Dermis blood vessel endothelial cell (primary cell): ENCODE results near the gene ZBTB26. TPM values are rescaled to one million over a fixed set of nuclear protein-coding genes. Genes with fewer than 3 reads are reported as not detected.
A peak's percentile ranks its signal among the peaks of the same experiment; 100 is the strongest.

ENCODE experiments used
- DNase-seq: peaks from one replicate; pipeline ENCODE4 v3.0.0; 2010
- total RNA-seq: library from RNA; depleted of rRNA; stranded (reverse); fragments of >200 nt; gene quantifications from 2 replicates; pipeline ENCODE4 v1.2.3, GENCODE V29; 2014

Gene ZBTB26, protein sequence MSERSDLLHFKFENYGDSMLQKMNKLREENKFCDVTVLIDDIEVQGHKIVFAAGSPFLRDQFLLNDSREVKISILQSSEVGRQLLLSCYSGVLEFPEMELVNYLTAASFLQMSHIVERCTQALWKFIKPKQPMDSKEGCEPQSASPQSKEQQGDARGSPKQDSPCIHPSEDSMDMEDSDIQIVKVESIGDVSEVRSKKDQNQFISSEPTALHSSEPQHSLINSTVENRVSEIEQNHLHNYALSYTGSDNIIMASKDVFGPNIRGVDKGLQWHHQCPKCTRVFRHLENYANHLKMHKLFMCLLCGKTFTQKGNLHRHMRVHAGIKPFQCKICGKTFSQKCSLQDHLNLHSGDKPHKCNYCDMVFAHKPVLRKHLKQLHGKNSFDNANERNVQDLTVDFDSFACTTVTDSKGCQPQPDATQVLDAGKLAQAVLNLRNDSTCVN
- total RNA-seq = 4.4 and 5.7 TPM in 2 replicates

DNA sequence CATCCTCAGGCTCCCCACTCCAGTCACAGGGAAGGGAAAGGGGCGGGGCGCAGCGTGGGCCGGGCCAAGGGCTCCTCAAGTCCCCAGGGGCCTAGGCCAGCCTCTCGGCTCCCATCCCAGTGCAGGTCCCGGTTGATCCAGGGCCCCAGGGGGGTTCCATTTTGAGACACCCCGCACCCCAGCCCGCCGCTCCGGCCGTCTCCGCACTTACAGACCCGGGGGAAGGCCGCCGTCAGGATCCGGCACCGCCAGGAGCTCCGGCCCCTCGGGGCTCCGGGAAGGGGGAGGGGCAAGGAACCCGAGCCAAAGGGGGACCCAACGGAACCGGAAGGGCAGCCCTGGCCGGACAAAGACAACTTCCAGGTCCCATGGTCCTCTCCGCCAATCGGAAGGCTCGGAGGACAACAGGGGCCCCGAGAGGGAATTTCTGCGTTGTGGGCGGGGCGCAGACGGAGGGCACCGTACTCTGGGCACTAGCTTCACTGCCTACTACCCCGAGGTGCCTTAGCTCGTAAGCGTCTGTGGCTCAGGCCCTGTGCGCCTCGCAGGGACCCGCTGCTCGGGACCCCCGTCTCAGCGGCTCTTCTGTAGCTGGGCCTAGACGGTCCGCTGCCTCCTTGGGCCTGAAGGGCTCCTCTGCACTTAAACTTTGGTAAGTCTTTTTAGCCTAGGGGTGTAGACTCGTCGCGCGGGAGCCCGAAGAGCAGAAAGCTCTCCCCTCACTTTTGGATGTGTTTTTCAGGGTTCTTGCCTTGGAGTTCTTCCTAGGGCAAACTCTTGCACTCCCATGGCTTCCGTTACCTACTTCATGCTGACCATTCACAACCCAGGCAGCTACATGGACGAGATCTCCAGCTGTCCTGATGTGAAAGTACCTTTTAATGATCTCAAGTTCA lies at the start of gene ZBTB26:
ZBTB26 (minus strand) TSS at position 287 of the 896 bp plus-strand sequence. CDS start 11,578 bp downstream, outside the sequence.
- peak; percentile 95 for DNase-seq

DNA sequence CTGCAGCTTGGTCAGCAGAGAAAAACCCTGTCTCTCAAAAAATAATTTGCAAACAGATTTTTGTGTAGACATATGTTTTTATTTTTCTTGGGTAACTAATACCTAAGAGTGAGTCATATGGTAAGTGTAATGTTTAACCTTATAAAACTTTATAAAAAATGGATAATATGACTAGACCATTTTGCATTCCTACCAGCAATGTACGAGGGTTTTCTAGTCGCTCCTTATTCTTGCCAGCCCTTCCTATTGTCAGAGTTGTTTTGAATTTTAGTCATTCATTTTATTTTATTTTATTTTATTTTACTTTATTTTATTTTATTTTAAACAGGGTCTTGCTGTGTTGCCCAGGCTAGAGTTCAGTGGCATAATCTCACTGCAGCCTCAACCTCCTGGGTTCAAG lies 47.3 kb upstream of the ZBTB26 start:
- no peak for DNase-seq

DNA sequence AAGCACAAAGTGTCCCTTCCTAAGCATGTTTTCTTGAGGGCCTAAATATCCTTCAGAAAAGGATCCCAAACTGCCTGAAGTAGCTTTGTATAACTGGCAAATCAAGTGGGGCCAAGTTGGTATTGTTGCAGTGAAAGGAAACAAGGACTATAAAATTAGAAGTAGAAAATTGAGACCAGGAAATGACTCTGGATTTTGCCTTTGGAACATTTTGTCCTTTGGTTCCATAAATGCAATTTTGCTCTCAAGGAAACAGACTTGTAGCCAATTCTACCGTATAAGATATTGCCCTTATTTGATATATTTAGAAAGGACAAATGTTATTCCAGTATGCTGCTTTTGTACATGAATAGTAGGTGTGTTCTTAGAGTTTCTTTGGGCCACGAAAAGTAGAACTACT lies 43.9 kb upstream of the ZBTB26 start:
- peak; percentile 71 for DNase-seq

DNA sequence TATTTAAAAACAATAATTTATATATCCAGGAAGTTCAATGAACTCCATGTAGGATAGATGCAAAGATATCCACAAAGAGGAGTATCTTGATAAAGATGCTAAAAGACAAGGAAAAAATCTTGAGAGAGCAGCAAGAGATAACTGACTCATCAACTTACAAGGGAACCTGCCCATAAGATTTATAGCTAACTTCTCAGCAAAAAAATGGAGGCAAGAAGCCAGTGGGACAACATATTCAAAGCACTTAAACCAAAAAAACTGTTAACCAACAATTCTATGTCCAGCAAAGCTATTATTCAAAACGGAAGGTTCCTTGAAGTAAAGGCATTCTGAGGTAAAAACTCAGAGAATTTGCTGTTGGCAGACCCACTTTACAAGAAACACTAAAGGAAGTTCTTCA lies 29.8 kb upstream of the ZBTB26 start:
- DNase-seq = no peak

DNA sequence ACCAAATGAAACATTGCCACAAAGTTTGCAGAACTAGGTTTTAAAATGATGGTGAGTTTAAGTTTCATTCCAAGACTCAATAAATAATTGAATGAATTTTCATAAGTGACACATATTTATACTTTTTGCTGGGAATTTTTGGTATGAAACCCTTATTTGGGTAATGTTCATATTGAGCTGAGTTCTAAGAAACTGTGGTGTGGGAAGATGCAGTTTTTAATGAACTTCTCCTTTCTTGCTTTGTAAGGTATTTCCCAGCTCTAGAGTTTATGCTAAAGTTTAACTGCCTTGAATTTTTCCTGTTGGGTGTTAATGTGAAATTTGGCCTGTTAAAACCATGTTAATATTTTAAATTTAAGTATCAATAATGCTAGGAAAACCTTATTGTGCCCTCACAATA lies 24.6 kb upstream of the ZBTB26 start:
- DNase-seq = no peak

DNA sequence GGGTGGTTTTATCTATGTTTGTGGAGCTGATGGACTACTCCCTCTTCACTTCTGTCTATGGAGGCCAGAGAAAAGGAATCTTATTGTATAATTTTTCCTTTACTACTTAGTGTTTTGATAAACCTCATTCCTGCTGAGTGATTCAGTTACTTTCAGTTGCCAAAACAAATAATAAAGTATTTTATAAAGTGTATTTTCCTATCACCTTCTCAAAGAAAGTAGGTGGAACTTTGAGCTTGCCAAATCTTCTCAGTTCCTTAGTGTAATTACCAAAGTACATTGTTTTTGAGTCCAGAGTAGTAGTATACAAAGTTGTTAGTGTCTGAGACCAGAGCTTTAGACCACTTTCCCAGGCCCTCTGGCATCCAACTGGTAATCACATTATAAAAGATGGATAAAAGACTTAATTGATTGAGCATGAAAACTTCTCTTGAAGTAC lies 23.0 kb upstream of the ZBTB26 start:
- peak; percentile 81 for DNase-seq

DNA sequence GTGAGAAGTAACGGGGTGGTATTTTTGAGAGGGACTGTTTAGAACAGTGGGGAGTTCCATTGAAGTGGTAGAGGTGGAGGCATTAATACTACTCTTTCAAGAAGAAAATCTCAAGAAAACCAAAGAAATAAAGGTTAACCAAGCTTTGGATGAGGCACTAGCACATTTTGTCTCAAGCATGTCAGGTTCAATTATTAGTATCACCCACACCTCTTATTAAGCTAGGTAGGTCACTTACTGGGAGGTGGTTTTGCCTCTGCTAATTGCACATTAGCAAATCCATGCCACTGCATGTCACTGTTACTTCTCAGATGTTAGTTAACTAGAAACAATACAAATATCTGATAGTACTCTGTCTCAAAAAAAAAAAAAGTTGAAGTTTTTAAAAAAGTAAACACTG lies 19.7 kb upstream of the ZBTB26 start:
- no peak for DNase-seq

DNA sequence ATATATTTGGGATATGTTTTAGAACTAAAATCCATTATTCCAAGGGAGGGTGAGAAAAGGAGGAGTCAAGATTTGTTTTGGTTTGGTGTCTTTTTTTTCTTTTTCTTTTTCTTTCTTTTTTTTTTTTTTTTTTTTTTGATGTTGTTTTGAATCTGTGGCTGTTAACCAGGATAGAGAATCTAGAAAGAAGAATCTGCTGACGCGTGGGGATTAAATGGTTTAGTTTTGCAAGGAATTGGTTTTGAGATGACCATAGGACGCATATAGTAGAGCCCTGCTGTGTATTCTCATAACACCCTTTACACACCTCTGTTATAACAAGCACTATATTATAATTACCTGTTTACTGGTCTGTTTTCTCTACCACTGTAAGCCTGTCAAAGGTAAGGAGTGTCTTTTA lies 19.0 kb upstream of the ZBTB26 start:
- no peak for DNase-seq

DNA sequence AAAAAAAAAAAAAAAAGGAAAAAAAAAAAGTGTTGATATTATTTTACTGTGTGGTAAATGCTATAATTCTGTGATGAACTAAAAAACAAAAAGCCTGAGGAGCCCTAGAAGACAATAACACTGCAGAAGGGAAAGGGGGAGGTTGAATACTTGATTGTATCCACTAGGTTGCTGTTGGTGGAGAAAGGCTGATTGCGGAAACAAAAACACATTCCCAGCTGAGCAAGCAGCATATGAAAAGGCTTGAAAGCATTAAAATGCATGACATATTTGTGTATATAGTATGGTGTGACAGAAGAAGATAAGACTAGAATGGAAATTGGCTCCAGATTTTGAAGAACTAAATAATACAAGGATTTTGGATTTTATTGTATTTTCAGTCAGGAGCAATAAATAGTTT lies 18.4 kb upstream of the ZBTB26 start:
- DNase-seq = no peak

DNA sequence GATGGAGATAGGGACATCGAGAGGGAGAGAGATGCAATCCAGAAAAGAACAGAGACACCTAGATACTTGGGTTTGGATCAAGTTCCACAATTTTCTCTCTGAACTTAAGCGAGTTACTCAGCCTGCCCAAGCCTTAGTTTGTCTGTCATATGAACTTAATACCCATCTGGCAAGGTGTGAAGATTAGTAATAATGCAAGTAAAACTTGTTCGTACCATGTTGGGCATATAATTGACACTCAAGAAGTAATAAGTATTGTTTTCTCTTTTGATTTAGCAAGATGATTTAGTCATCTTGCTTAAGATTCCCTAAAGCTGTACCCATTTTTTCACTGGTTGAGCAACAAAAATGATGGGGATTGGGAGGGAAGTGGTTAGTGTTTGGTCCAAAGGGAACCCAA lies 17.0 kb upstream of the ZBTB26 start:
- DNase-seq = no peak

DNA sequence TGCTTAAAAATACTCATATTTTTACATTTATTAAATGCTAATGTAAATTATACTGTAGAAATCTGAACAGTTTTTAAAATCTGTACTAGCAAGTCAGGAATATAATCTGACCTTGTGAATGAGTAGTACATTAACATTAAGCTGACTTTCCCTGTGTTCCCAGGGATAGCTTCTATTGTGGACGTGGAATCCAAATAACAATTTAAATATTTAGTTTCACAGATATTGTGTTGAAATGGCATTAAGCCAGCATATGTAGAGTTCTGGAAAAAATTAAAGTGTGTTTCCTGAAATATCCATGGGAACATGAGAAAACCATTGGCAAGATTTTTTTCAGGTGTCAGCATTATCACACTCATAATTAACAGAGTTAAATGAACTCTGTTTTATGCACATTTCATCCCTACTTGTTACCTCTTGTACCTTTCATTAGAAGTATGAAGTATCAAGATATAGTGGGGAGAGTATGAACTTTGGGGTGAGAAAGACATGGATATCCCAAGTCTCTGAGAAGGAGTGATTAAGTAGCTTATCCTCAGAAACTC lies 15.2 kb upstream of the ZBTB26 start:
- DNase-seq = peak; percentile 41

DNA sequence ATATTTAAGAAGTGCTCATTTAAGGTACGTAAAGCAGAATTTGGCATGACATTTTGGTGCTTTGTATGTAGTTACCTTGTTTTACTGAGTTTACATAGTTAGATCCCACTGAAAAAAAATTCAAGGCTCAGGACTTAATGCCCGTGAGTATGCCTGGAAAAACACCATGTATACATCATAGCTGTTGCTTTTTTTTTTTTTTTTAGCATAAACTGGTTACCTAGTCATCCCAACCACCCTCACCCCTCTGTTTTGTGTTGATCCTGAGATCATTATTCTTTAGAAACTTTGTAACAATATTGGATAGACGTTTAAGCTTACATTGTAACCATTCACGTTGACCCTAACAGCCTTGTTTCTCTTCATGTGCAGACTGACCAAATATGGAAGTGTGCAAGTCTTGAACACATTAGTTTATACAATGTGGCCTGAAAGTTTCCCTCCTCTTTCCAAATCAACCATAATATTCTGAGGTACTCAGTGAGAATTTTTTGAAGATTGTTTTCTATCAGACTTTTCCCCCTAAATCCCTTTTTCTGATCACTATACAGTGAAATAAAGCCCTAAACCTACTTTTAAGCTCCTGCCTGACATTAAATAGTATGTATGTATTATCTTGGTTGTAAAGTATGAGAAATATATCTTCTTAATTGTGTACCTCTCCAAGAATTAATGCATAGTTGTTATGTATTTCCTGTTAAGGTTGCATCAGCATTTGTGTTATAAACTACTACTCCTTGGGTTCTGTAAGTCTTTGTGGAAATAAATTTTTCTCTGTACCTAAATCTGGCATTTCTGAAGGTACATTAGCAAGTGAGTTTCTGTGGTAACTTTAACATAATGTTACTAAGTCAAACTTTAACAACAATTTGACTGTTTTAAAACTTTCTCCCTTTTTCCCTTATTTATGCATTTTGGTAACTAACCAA lies 13.9 kb upstream of the ZBTB26 start:
- no peak for DNase-seq

DNA sequence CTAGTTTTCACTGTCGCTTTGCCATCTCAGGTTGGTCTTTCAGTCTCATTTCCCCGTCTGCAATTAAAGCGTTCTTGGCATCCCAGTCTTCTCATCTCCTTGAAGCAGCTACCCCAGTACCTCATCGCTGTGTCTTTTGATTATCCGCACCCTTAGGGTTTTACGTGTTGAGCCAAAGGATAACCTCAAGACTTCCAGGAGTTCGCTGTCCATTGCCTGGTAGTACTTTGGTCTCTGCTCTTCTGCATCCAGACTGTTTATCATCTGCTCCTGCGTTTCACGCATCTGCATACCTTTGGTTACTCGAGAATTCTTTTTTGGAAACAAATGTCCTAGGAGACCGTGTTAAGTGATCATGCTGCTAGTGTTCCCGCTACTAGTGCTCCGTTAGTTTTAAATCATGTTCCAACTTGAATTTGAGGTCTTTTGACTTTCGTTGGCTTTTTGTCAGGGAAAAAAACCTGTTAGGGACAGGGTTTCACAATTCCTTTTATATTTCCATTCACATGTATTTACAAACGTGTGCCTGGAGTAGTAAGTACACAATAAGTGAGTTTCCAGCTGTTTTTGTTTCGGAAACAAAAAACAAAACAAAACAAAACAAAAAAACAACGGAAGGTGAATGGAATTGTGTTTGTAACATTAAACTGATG lies 10.4 kb upstream of the ZBTB26 start:
- DNase-seq = peak; percentile 58

DNA sequence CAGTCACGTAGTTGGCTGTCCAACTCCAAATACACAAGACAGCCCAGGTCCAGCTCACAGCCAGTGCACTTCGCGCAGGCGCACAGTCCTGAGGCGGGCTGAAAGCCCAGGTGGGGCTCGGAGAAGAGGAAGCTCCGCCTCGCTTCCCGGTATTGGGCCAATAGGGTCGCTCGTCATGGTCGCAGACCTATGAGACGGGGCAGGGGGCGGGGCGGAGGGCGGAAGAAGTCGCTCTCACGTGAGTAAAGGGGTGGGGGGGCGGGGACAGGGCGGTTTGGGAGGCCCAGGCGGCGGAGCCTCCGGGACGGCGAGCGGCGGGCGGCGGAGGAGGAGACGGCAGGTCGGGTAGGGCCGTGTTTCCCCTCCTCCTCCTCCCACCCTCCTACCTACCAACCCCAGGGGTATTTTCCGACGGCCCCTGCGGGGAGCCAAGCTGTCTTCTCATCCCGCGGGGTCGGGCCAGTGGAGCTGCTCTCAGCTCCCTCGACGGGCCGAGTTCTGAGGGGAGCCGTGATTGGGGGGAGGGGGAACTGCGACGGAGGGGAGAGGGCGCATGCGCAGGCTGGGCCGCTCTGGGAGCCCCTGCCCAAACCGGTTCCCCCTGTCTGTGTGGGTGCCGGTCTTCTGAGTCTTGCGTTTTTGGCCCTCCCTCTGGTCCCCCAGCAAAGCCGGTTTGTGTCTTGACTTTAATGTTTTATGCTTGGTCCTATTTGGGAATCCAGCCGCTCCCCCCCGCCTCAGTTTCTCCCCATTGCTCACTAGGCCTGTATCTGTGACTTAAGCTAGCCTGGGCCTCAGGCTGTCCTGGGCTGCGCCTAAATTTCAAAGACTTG lies 9.7 kb upstream of the ZBTB26 start, which contains the start of gene RABGAP1:
RABGAP1 (plus strand) TSS at position 272 of the 833 bp plus-strand sequence. CDS start 16,040 bp downstream, outside the sequence.
- peak; percentile 99 for DNase-seq

DNA sequence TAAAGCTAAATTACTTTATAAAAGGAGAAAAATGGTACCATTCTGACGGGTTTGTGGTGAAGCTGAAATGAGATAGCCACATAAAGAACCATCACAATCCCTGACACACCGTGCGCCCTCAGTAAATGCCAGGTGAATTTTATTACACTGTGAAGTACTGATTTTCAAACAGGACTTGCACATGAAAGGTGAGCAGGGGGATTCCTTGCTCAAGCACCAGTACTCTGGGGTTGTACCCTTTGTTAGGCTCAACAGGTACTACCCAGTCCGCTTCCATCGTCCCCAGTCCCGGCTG lies 9.1 kb upstream of the ZBTB26 start:
- no peak for DNase-seq

DNA sequence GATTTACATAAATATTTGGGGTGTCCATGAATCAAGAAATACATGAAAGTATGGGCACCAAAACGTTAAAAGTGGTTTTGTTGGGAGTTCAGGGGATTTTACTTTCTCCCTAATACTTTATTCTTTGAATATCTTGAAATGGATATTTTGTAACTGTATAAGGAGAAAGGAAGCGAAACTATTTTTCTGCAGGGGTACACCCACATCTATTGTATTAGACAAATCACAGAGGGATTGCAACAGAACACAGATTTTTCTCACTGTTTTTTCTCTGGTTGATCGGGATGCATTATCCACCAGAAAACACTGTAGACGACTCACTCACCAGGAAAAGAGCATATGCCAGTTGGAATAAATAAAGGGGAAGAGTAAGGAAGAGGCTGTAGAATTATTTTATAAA lies 8.3 kb upstream of the ZBTB26 start:
- DNase-seq = no peak

DNA sequence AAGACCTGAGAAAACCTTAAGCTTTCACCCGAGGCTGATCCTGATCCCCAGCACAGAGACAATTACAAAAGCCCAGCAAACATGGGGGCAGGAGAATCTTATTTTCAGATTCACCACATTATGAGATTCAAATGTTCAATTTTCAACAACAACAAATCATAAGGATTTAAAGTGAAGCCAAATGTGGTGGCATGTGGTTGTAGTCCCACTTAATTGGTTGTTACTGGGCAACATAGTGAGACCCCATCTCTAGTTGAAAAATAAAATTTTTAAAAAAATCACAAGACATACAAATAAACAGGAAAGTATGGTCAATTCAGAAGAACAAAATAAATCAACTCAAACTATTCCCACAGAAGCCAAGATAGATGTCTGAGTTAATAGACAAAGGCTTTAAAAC lies 5.6 kb upstream of the ZBTB26 start:
- DNase-seq = no peak

DNA sequence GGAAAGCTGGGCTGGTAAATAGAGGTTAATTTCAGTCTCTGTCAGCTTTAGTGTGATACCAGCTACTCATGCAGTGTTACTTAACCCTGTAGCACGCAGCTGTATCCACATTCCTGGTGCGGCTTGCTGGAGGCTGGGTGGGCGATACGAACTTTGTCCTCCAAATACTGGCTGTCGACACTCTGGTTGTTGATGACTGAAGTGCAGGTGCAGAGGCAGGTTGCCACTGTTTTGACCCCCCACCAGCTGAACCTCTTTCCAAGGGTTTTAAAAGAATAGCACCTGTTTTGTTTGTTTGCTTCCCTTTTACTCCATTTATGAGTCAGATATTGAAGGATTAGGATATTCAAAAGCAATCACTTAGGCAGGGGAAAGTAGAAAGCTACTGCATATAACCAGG lies 5.2 kb upstream of the ZBTB26 start:
- DNase-seq = no peak

DNA sequence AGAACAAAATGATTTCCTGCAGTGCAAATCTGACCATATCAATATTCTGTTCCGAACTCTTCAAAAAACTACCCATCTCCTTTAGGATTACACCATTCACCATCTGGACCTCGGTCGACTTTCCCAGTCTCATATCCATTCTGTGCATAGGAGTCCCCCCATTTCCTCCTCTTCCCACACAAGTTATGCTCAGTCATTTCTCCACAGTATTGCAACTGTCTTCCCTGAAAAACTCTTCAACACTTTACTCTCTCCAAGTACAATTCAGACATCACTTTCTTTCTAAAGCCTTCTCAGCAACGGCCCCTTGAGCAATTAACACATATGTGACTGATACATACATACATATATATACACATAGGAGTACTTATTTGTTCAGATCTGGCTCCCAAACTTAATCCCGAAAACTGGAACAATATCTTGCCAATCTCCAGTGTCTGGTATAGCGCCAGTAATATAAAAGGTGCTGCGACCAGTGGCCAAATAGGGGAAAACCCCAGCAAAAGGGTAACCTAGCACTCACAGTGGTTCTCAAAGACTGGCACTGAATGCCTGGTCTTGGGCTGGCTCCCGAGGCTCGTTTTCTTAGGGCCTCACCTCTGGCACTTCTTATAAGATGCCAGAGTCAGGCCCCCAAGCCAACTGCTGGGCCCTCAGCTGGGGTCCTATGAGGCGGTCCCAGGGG lies 629 bp downstream of the ZBTB26 start:
- no peak for DNase-seq

DNA sequence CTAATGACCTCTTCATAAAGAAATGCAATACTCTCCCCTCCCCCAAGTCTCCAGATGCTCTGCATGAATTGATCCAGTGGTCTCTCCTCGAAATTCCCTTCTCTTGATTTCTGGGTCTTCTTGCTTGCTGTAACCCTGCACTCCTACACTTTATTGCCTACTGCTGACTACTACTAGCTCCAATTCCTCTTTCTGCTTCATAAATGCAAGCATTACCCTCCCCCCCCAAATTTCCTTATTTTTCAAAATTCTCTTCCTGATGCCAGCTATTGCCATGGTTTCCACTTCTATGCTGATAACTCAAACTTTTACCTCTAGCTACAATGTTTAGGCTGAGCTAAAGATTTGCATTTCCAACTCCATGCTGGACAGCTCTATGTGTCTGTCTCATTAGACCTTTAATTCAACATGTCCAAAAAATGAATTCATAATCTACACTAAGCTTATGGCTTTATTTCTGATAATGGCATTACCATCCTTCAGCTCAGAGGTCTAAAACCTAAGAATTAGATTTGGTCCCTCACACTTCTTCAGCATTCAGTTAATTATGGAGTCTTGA lies 1.4 kb downstream of the ZBTB26 start:
- DNase-seq = no peak
